Measurements from ENCODE around the gene CA6.

GRCh38 chr1:8925960-8926359, 19.7 kb upstream of the CA6 start:
- TF ChIP-seq CTCF (IDR thresholded peaks at IDR 0.05; ENCODE audit: poor library complexity) (no peak), EZH2 (IDR thresholded peaks at IDR 0.05; ENCODE audit: borderline replicate concordance) (no peak)
